ENCODE measurements around the gene IPMK.

IPMK gene

DNA sequence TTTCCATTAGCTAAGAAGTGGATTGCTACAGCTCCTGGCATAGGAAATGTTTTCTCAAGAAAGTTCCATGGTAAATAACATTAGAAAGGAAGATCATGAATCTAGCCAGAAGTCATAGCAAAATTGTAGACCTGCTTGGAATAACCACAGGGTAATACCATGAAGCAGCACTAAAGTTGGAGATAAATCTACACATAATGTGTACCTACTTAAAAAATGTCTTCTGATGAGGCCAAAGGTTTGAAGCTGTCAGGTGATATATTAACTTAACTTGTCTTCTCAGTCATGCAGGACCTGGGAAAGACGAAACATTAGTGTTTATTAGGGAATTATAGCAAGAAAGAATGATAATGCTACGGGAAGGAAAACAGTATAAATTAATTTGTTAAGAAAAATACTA, 7.6 kb upstream of the IPMK start:
- H3K4me3 ChIP-seq (replicated peaks; ENCODE audit: insufficient read depth, low read length): no peak overlapping the region
- no peaks in the 10 kb centered on the region for H3K27me3 ChIP-seq (ENCODE audit: insufficient read depth, poor library complexity, severe bottlenecking)
- DNase-seq (ENCODE audit: low read depth in 1 of 2, low spot score in 1 of 2): no peak
- TF ChIP-seq, protein P1, sequence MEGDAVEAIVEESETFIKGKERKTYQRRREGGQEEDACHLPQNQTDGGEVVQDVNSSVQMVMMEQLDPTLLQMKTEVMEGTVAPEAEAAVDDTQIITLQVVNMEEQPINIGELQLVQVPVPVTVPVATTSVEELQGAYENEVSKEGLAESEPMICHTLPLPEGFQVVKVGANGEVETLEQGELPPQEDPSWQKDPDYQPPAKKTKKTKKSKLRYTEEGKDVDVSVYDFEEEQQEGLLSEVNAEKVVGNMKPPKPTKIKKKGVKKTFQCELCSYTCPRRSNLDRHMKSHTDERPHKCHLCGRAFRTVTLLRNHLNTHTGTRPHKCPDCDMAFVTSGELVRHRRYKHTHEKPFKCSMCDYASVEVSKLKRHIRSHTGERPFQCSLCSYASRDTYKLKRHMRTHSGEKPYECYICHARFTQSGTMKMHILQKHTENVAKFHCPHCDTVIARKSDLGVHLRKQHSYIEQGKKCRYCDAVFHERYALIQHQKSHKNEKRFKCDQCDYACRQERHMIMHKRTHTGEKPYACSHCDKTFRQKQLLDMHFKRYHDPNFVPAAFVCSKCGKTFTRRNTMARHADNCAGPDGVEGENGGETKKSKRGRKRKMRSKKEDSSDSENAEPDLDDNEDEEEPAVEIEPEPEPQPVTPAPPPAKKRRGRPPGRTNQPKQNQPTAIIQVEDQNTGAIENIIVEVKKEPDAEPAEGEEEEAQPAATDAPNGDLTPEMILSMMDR (IDR thresholded peaks at IDR 0.05; ENCODE audit: insufficient read depth, low read length): no peak
- H3K27ac ChIP-seq (replicated peaks): no peak overlapping the region

DNA sequence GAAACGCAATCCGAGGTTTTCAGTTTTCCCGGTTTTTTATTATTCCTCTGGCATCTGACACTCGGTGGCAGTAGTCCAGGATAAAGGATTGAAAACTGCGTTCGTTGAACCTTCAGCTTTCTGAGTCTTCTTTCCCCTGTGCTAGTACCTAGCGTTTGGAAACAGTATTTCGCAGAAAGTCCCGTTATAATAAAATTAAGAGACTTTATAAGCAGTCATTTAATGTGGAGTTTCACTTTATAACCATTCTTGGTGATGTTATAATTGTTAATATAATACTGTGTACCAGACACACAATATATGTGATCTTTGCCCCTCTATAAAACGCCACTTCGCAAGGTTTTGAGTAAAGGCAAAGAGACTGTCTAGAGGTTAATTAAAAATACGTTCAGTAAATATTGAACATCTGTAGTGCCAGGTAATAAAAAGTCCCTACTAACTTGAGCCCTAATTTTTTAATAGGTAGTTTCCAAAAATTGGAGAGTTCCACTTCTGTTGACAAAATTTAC, 2.1 kb upstream of the IPMK start:
- TF ChIP-seq, protein P1 (IDR thresholded peaks at IDR 0.05; ENCODE audit: insufficient read depth, low read length): no peak
- TF ChIP-seq SPI1 (IDR thresholded peaks at IDR 0.05; ENCODE audit: borderline replicate concordance, low read depth) (no peak), POLR2AphosphoS5 (IDR thresholded peaks at IDR 0.05; ENCODE audit: low read depth) (no peak), GABPA (IDR thresholded peaks at IDR 0.05; ENCODE audit: low read depth) (no peak)
- TF ChIP-seq, protein P2, sequence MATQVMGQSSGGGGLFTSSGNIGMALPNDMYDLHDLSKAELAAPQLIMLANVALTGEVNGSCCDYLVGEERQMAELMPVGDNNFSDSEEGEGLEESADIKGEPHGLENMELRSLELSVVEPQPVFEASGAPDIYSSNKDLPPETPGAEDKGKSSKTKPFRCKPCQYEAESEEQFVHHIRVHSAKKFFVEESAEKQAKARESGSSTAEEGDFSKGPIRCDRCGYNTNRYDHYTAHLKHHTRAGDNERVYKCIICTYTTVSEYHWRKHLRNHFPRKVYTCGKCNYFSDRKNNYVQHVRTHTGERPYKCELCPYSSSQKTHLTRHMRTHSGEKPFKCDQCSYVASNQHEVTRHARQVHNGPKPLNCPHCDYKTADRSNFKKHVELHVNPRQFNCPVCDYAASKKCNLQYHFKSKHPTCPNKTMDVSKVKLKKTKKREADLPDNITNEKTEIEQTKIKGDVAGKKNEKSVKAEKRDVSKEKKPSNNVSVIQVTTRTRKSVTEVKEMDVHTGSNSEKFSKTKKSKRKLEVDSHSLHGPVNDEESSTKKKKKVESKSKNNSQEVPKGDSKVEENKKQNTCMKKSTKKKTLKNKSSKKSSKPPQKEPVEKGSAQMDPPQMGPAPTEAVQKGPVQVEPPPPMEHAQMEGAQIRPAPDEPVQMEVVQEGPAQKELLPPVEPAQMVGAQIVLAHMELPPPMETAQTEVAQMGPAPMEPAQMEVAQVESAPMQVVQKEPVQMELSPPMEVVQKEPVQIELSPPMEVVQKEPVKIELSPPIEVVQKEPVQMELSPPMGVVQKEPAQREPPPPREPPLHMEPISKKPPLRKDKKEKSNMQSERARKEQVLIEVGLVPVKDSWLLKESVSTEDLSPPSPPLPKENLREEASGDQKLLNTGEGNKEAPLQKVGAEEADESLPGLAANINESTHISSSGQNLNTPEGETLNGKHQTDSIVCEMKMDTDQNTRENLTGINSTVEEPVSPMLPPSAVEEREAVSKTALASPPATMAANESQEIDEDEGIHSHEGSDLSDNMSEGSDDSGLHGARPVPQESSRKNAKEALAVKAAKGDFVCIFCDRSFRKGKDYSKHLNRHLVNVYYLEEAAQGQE (IDR thresholded peaks at IDR 0.05; ENCODE audit: insufficient replicate concordance, low read depth): no peak
- Histone ChIP-seq H3K27me3 (ENCODE audit: insufficient read depth, poor library complexity, severe bottlenecking) (no peaks in the 10 kb centered on the region), H3K4me3 (replicated peaks; ENCODE audit: insufficient read depth, low read length) (peak overlapping the region; percentile 74), H3K27ac (replicated peaks) (peak overlapping the region; percentile 96)
- no peak for DNase-seq (ENCODE audit: low read depth in 1 of 2, low spot score in 1 of 2)

DNA sequence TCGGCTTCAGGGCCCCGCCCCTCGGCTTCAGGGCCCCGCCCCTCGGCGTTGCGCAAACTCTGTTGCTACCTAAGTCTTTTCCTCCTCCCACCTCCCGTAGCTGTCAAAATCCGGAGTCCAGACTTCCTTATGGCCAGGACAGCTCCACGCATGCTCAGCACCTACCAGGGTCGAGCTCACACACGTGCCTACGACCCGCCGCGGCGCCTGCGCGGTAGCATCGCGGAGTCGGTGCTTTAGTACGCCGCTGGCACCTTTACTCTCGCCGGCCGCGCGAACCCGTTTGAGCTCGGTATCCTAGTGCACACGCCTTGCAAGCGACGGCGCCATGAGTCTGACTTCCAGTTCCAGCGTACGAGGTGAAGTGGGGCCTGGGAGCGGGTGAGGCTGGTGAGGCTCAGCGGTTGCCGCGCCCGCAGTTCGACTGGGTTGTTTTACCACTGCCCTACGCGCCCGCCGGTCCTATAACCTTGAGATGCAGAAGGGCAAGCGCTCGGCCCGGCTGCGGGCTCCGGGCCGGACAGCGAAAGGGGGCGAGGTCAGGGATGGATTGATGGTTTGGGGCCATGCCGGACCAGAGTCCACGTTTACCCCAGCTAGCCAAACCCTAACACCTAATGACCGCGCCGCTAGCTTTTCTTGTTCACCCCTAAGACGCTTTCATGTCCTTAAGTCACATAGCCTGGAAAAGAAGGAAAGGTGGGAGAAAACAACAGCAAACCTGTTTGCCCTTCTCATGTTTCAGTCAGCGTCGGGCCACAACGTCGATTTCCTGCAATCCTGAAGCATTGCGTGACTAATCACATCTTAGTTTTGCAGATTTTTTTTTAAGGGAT, 1.5 kb upstream of the IPMK start, which contains the start of gene CISD1:
Gene CISD1, plus strand, starts transcription at position 217 of the 836 bp plus-strand sequence. Its CDS starts 112 bp downstream, at position 329.
- peak; percentile 98 to 100 for DNase-seq (ENCODE audit: low read depth in 1 of 2, low spot score in 1 of 2)
- peak within 1 kb of the TSS; percentile 96 for H3K27ac ChIP-seq (replicated peaks)
- peak within 1 kb of the TSS; percentile 74 for H3K4me3 ChIP-seq (replicated peaks; ENCODE audit: insufficient read depth, low read length)
- TF ChIP-seq POLR2AphosphoS5 (IDR thresholded peaks at IDR 0.05; ENCODE audit: low read depth) (peak; percentile 73), SPI1 (IDR thresholded peaks at IDR 0.05; ENCODE audit: borderline replicate concordance, low read depth) (peak; percentile 69; the same call in 1 of the 2 replicates)
- TF ChIP-seq, protein P2 (IDR thresholded peaks at IDR 0.05; ENCODE audit: insufficient replicate concordance, low read depth): no peak
- TF ChIP-seq, protein P1 (IDR thresholded peaks at IDR 0.05; ENCODE audit: insufficient read depth, low read length): no peak
- no peaks in the 10 kb centered on the region for H3K27me3 ChIP-seq (ENCODE audit: insufficient read depth, poor library complexity, severe bottlenecking)
